Neural progenitor cell (in vitro differentiated cells): ENCODE data around the gene ZNF254. TPM values are rescaled to one million over a fixed set of nuclear protein-coding genes. Genes with fewer than 3 reads are reported as not detected.
"Not testable (repeated sequence)": the region's sequence is repeated elsewhere in the genome, so short reads cannot be mapped to it uniquely, and the experiment has no call there.

Experiments used
- DNase-seq: peaks from one replicate; pipeline ENCODE4 v3.0.0-alpha.2; 2016; ENCODE audit warnings: low spot score
- H2AFZ ChIP-seq: fragments of 200-600 bp; sonication (generic); replicated peaks from 2 replicates; pipeline ENCODE4 v1.6.1; 2016; ENCODE audit warnings: antibody characterized with exemption
- H3F3A ChIP-seq: fragments of 200-600 bp; sonication (generic); 2 replicates; pipeline ENCODE4 v1.6.1; 2016; ENCODE audit warnings: antibody characterized with exemption, low read depth
- H3K27ac ChIP-seq: fragments of 200-600 bp; sonication (generic); 2 replicates; pipeline ENCODE4 v1.5.1; 2016; ENCODE audit warnings: mild to moderate bottlenecking
- H3K27me3 ChIP-seq: fragments of 200-600 bp; sonication (generic); 2 replicates; pipeline ENCODE4 v1.6.1; 2016; ENCODE audit warnings: mild to moderate bottlenecking, moderate library complexity
- H3K36me3 ChIP-seq: fragments of 200-600 bp; sonication (generic); 2 replicates; pipeline ENCODE4 v1.5.1; 2016
- H3K4me1 ChIP-seq: fragments of 200-600 bp; sonication (generic); 2 replicates; pipeline ENCODE4 v1.6.1; 2016; ENCODE audit warnings: mixed run types
- H3K4me2 ChIP-seq: fragments of 200-600 bp; sonication (generic); 2 replicates; pipeline ENCODE4 v1.6.1; 2016
- H3K4me3 ChIP-seq: fragments of 200-600 bp; sonication (generic); 2 replicates; pipeline ENCODE4 v1.5.1; 2016
- H3K79me2 ChIP-seq: fragments of 200-600 bp; sonication (generic); 2 replicates; pipeline ENCODE4 v1.6.1; 2016; ENCODE audit warnings: low read depth
- H3K9ac ChIP-seq: fragments of 200-600 bp; sonication (generic); 2 replicates; pipeline ENCODE4 v1.6.1; 2016
- H3K9me3 ChIP-seq: fragments of 200-600 bp; sonication (generic); 2 replicates; pipeline ENCODE4 v1.5.1; 2016; ENCODE audit warnings: low read depth
- H4K20me1 ChIP-seq: fragments of 200-600 bp; sonication (generic); 2 replicates; pipeline ENCODE4 v1.6.1; 2016; ENCODE audit warnings: low read depth
- H3K27ac Mint-ChIP-seq: 3 replicates; pipeline ENCODE4 v1.8.0; 2021; ENCODE audit warnings: mixed read lengths
- H3K27me3 Mint-ChIP-seq: 2 replicates; pipeline ENCODE4 v1.8.0; 2022; ENCODE audit warnings: low read depth, mild to moderate bottlenecking, inconsistent platforms, moderate library complexity, mixed read lengths; ENCODE audit not compliant: insufficient read depth
- H3K36me3 Mint-ChIP-seq: 3 replicates; pipeline ENCODE4 v1.8.0; 2021; ENCODE audit warnings: mixed read lengths
- H3K4me1 Mint-ChIP-seq: 3 replicates; pipeline ENCODE4 v1.8.0; 2021; ENCODE audit warnings: mixed read lengths
- H3K4me3 Mint-ChIP-seq: 3 replicates; pipeline ENCODE4 v1.8.0; 2021; ENCODE audit warnings: mild to moderate bottlenecking, moderate library complexity, mixed read lengths
- H3K9me3 Mint-ChIP-seq: 3 replicates; pipeline ENCODE4 v1.8.0; 2020; ENCODE audit warnings: mixed read lengths
- EZH2 ChIP-seq: fragments of 200-600 bp; sonication (generic); IDR thresholded peaks from 2 replicates; pipeline ENCODE4 v1.6.1; 2017; ENCODE audit warnings: antibody characterized with exemption, mild to moderate bottlenecking, moderate library complexity
- EZH2phosphoT487 ChIP-seq: fragments of 200-600 bp; sonication (generic); IDR thresholded peaks from 2 replicates; pipeline ENCODE4 v1.6.1; 2017; ENCODE audit warnings: antibody characterized with exemption
- total RNA-seq: library from RNA; depleted of rRNA; stranded (reverse); fragments of >200 nt; gene quantifications from 2 replicates; pipeline ENCODE4 v1.2.3, GENCODE V29; 2015; ENCODE audit warnings: low replicate concordance
- TF ChIP-seq, protein P1 (sequence below): fragments of 200-600 bp; sonication (generic); IDR thresholded peaks from 2 replicates; pipeline ENCODE4 v1.5.1; 2017; ENCODE audit warnings: antibody characterized with exemption, mild to moderate bottlenecking

Gene ZNF254
- total RNA-seq, 1 donor from 2014 or later: 85.5 TPM

DNA sequence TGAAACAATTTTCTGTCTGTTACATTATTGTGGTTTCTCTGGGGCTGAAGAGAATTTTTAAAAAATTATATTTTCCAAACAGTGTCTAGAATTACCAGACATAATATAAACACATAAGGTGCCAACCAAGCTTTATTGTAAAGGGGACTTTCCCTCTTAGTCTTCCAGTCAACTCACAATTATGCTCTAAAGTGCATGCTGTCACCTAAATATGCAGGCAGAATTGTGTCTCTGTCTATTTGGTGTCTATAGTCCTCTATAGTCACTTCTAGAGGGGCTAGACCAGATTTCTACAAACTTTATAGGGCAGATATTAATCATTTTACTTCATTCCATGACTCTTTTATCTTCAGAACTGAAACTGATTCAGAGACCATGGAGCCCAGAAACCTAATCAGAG lies 12.8 kb downstream of the ZNF254 start:
- no peaks in the 10 kb centered on the region for H3K27me3 Mint-ChIP-seq
- H3K4me1 ChIP-seq: no peaks in the 10 kb centered on the region
- H3K9me3 Mint-ChIP-seq: peaks cover 81% of the 10 kb centered on the region
- TF ChIP-seq EZH2 (no peak), EZH2phosphoT487 (no peak)
- TF ChIP-seq, protein P1, sequence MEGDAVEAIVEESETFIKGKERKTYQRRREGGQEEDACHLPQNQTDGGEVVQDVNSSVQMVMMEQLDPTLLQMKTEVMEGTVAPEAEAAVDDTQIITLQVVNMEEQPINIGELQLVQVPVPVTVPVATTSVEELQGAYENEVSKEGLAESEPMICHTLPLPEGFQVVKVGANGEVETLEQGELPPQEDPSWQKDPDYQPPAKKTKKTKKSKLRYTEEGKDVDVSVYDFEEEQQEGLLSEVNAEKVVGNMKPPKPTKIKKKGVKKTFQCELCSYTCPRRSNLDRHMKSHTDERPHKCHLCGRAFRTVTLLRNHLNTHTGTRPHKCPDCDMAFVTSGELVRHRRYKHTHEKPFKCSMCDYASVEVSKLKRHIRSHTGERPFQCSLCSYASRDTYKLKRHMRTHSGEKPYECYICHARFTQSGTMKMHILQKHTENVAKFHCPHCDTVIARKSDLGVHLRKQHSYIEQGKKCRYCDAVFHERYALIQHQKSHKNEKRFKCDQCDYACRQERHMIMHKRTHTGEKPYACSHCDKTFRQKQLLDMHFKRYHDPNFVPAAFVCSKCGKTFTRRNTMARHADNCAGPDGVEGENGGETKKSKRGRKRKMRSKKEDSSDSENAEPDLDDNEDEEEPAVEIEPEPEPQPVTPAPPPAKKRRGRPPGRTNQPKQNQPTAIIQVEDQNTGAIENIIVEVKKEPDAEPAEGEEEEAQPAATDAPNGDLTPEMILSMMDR: no peak
- H2AFZ ChIP-seq: no peak overlapping the region
- H3K27ac ChIP-seq: no peak overlapping the region
- no peak overlapping the region for H3K4me3 Mint-ChIP-seq
- no peak overlapping the region for H3K4me2 ChIP-seq
- peaks cover 96% of the 10 kb centered on the region for H3K79me2 ChIP-seq
- H3K36me3 Mint-ChIP-seq: peaks cover 76% of the 10 kb centered on the region
- no peaks in the 10 kb centered on the region for H3K4me1 Mint-ChIP-seq
- no peaks in the 10 kb centered on the region for H3K27me3 ChIP-seq
- peaks cover 4% of the 10 kb centered on the region for H3F3A ChIP-seq
- H3K9me3 ChIP-seq: no peaks in the 10 kb centered on the region
- no peak overlapping the region for H3K4me3 ChIP-seq
- peaks cover 6% of the 10 kb centered on the region for H3K36me3 ChIP-seq
- peaks cover 43% of the 10 kb centered on the region for H4K20me1 ChIP-seq
- H3K27ac Mint-ChIP-seq: no peak overlapping the region
- H3K9ac ChIP-seq: no peak overlapping the region
- no peak for DNase-seq

DNA sequence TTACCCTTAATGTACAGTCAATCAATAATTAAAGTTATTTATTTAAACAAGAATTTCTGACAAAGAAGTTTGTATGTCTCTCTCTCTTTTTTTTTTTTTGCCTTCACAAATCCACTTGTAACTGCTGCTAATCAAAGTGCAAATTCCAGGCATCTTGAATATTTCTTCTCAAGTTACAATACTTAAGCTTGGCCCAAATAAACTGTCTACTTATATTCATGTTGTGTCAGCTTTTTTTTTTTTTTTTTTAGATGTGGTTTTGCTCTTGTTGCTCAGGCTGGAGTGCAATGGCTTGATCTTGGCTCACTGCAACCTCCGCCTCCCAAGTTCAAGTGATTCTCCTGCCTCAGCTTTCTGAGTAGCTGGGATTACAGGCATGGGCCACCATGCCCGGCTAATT lies 13.6 kb downstream of the ZNF254 start:
- DNase-seq, H2AFZ ChIP-seq, H3K27me3 Mint-ChIP-seq, H3K27me3 ChIP-seq, H3K4me2 ChIP-seq, H3K4me3 ChIP-seq, H3K27ac ChIP-seq, H3K4me1 ChIP-seq, H3K4me1 Mint-ChIP-seq, H3K9me3 ChIP-seq, H3K4me3 Mint-ChIP-seq, H3K9ac ChIP-seq, H3F3A ChIP-seq, H3K27ac Mint-ChIP-seq: not testable (repeated sequence)
- Histone ChIP-seq H4K20me1 (peaks cover 35% of the 10 kb centered on the region), H3K79me2 (peaks cover 95% of the 10 kb centered on the region), H3K36me3 (peaks cover 10% of the 10 kb centered on the region)
- peaks cover 76% of the 10 kb centered on the region for H3K36me3 Mint-ChIP-seq
- peaks cover 82% of the 10 kb centered on the region for H3K9me3 Mint-ChIP-seq

DNA sequence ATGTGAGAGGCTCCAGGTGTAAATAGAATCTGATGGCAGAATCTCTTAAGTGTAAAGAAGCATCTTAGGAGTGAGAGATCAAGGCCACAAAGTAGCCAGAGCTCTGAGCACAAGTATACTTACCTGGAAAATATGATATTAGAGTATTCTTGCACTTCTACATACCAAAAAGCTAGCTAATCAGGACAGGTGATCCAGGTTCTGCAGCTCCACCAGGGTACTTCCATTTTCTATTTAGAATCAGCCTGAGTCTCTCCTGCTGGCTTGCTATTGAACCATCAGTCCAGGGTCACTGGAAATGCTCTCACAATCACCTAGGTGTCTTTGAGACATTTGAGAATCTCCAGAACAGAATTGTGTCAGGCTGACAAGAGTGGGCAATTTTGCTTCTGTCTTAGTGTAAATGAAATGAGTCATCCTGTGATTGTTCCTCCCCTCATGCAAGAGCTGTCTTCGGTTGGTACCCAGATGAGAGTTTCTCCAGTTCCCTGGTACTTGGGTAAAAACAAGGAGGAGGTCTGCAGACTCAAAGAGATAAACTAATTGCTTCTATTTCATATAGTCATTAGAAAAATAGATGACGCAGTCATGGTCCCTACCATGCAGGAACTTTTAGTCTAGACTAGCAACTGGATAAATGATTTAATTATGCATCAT lies 14.6 kb downstream of the ZNF254 start:
- Histone ChIP-seq H3K27ac (no peak overlapping the region), H3K9ac (no peak overlapping the region), H3F3A (peaks cover 4% of the 10 kb centered on the region), H3K79me2 (peaks cover 94% of the 10 kb centered on the region), H3K4me2 (no peak overlapping the region), H3K4me3 (no peak overlapping the region), H4K20me1 (peaks cover 33% of the 10 kb centered on the region), H3K27me3 (no peaks in the 10 kb centered on the region), H3K4me1 (no peaks in the 10 kb centered on the region), H3K9me3 (no peaks in the 10 kb centered on the region), H3K36me3 (peaks cover 14% of the 10 kb centered on the region), H2AFZ (no peak overlapping the region)
- Mint-ChIP-seq H3K27ac (no peak overlapping the region), H3K4me1 (no peaks in the 10 kb centered on the region), H3K4me3 (no peak overlapping the region), H3K27me3 (no peaks in the 10 kb centered on the region), H3K36me3 (peaks cover 78% of the 10 kb centered on the region), H3K9me3 (peaks cover 81% of the 10 kb centered on the region)
- DNase-seq: no peak
- TF ChIP-seq, protein P1: no peak
- no peak for TF ChIP-seq EZH2phosphoT487

DNA sequence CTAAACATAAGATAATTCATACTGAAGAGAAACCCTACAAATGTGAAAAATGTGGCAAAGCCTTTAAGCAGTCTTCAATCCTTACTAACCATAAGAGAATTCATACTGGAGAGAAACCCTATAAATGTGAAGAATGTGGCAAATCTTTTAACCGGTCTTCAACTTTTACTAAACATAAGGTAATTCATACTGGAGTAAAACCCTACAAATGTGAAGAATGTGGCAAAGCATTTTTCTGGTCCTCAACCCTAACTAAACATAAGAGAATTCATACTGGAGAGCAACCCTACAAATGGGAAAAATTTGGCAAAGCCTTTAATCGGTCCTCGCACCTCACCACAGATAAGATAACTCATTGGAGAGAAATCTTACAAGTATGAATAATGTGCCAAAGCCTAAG lies 40.6 kb downstream of the ZNF254 start:
- Histone ChIP-seq H3K4me1 (no peaks in the 10 kb centered on the region), H3K9ac (no peak overlapping the region), H3K36me3 (peaks cover 69% of the 10 kb centered on the region), H4K20me1 (no peaks in the 10 kb centered on the region), H3K27me3 (no peaks in the 10 kb centered on the region), H3F3A (no peaks in the 10 kb centered on the region), H3K4me2 (no peak overlapping the region), H3K27ac (no peak overlapping the region), H2AFZ (no peak overlapping the region), H3K4me3 (no peak overlapping the region), H3K79me2 (peaks cover 3% of the 10 kb centered on the region), H3K9me3 (peaks cover 70% of the 10 kb centered on the region)
- peaks cover 78% of the 10 kb centered on the region for H3K36me3 Mint-ChIP-seq
- no peak for DNase-seq
- no peak overlapping the region for H3K4me3 Mint-ChIP-seq
- H3K9me3 Mint-ChIP-seq: peaks cover 83% of the 10 kb centered on the region
- H3K27ac Mint-ChIP-seq: no peak overlapping the region
- H3K27me3 Mint-ChIP-seq: peaks cover 3% of the 10 kb centered on the region
- H3K4me1 Mint-ChIP-seq: no peaks in the 10 kb centered on the region
- TF ChIP-seq, protein P1: no peak
